SK-N-MC (cell line): ENCODE data around the gene CMSS1.

Experiments used
- EZH2 ChIP-seq: fragments of 200-600 bp; sonication (generic); IDR thresholded peaks from one replicate; pipeline ENCODE4 v1.6.1; 2017; ENCODE audit warnings: antibody characterized with exemption
- POLR2AphosphoS5 ChIP-seq: IDR thresholded peaks from 2 replicates; pipeline ENCODE4 v1.6.1; 2012; ENCODE audit warnings: mild to moderate bottlenecking, low read depth, low read length, borderline replicate concordance

DNA sequence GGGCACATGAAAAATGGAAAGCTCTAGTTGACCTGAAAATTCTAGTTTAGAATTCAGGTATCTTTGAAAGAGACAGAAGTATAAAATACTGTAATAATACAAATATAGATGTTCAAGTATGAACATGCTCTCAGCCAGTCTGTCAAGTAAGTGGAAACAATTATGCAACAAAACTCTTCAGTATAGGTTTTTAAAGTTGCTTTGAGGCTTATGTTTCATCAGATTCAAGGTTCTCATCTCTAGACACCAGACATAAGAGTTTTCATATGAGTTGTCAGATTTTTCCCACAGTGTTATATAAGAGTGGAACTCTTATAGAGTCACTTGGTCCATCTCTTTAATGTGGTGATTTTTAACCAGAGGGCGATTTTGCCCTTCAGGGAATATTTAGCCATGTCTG is 22.0 kb downstream of the CMSS1 start:
- TF ChIP-seq EZH2 = no peak
- TF ChIP-seq POLR2AphosphoS5 = no peak
